Calu3 (cell line): Measurements from ENCODE around the gene NXN. TPM values are rescaled to one million over a fixed set of nuclear protein-coding genes. Genes with fewer than 3 reads are reported as not detected.

ENCODE experiments used
- BruUV-seq: library from RNA; stranded (reverse); fragments of 400-500 nt; replicated peaks from 2 replicates; lab custom pipeline; 2021; lab: Mats Ljungman, UMichigan
- CTCF ChIA-PET: fragments of 300-600 bp; sonication (Branson Sonifier 250); formaldehyde crosslinking; loops from one replicate; lab custom pipeline; 2022; ENCODE audit warnings: antibody characterized with exemption; lab: Charles Lee
- DNase-seq: peaks from one replicate; pipeline ENCODE4 v3.0.0; 2022
- H3K27ac Mint-ChIP-seq: one replicate; pipeline ENCODE4 v1.8.0; 2022; ENCODE audit warnings: mixed read lengths; ENCODE audit not compliant: unreplicated experiment
- H3K27me3 Mint-ChIP-seq: one replicate; pipeline ENCODE4 v1.8.0; 2022; ENCODE audit warnings: mixed read lengths; ENCODE audit not compliant: unreplicated experiment
- H3K36me3 Mint-ChIP-seq: one replicate; pipeline ENCODE4 v1.8.0; 2022; ENCODE audit warnings: mild to moderate bottlenecking, moderate library complexity, mixed read lengths; ENCODE audit not compliant: insufficient read depth, unreplicated experiment
- H3K4me1 Mint-ChIP-seq: one replicate; pipeline ENCODE4 v1.8.0; 2022; ENCODE audit warnings: mild to moderate bottlenecking, low read depth, mixed read lengths; ENCODE audit not compliant: unreplicated experiment
- H3K4me3 Mint-ChIP-seq: one replicate; pipeline ENCODE4 v1.8.0; 2022; ENCODE audit warnings: mild to moderate bottlenecking, low read depth, moderate library complexity, mixed read lengths; ENCODE audit not compliant: unreplicated experiment
- H3K9me3 Mint-ChIP-seq: one replicate; pipeline ENCODE4 v1.8.0; 2022; ENCODE audit warnings: low read depth, mixed read lengths; ENCODE audit not compliant: unreplicated experiment
- intact Hi-C: fragments of 100-400 bp; cut with micrococcal nuclease; formaldehyde crosslinking; loops from one replicate; pipeline ENCODE4 v1.10.0; 2022; ENCODE audit not compliant: unreplicated experiment
- total RNA-seq: library from RNA; stranded (reverse); gene quantifications from 2 replicates; pipeline ENCODE4 v1.2.3, GENCODE V29; 2022
- TF ChIP-seq, protein P1 (sequence below): fragments of 200-600 bp; IDR thresholded peaks from one replicate; pipeline ENCODE4 v1.8.0; 2022; ENCODE audit warnings: antibody characterized with exemption; ENCODE audit not compliant: unreplicated experiment

NXN gene
- total RNA-seq, 1 experiment from 2014 or later: 1.8 TPM

- intact Hi-C loops: no loop called here
- CTCF ChIA-PET: interaction anchor here (0.6 kb wide), 1 partner anchor 78 kb away, joined by 4 read pairs; no protein-coding TSS in a partner anchor
- Mint-ChIP-seq H3K9me3 (no peaks in the 10 kb centered on the region), H3K27ac (peak overlapping the region; percentile 40), H3K4me1 (peaks cover 12% of the 10 kb centered on the region), H3K4me3 (no peak overlapping the region), H3K27me3 (no peaks in the 10 kb centered on the region), H3K36me3 (peaks cover 65% of the 10 kb centered on the region)
- no TSS peak for BruUV-seq
- TF ChIP-seq, protein P1, sequence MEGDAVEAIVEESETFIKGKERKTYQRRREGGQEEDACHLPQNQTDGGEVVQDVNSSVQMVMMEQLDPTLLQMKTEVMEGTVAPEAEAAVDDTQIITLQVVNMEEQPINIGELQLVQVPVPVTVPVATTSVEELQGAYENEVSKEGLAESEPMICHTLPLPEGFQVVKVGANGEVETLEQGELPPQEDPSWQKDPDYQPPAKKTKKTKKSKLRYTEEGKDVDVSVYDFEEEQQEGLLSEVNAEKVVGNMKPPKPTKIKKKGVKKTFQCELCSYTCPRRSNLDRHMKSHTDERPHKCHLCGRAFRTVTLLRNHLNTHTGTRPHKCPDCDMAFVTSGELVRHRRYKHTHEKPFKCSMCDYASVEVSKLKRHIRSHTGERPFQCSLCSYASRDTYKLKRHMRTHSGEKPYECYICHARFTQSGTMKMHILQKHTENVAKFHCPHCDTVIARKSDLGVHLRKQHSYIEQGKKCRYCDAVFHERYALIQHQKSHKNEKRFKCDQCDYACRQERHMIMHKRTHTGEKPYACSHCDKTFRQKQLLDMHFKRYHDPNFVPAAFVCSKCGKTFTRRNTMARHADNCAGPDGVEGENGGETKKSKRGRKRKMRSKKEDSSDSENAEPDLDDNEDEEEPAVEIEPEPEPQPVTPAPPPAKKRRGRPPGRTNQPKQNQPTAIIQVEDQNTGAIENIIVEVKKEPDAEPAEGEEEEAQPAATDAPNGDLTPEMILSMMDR: no peak
- DNase-seq: no peak
These were observed 22.8 kb upstream of the NXN start for GRCh38 chr17:1002412-1002753.

GRCh38 chr17:1001640-1002411 is 22.2 kb upstream of the NXN start:
- no peaks in the 10 kb centered on the region for H3K9me3 Mint-ChIP-seq
- no peaks in the 10 kb centered on the region for H3K27me3 Mint-ChIP-seq
- TF ChIP-seq, protein P1: no peak
- no peak for DNase-seq
- CTCF ChIA-PET: no interaction called here
- H3K36me3 Mint-ChIP-seq: peaks cover 71% of the 10 kb centered on the region
- H3K4me3 Mint-ChIP-seq: no peak overlapping the region
- peak overlapping the region; percentile 40 for H3K27ac Mint-ChIP-seq
- BruUV-seq: no TSS peak
- intact Hi-C loops: no loop called here
- H3K4me1 Mint-ChIP-seq: peaks cover 12% of the 10 kb centered on the region

- CTCF ChIA-PET: no interaction called here
- Mint-ChIP-seq H3K36me3 (peaks cover 72% of the 10 kb centered on the region), H3K27ac (no peak overlapping the region), H3K4me3 (no peak overlapping the region), H3K4me1 (peaks cover 12% of the 10 kb centered on the region), H3K9me3 (no peaks in the 10 kb centered on the region), H3K27me3 (no peaks in the 10 kb centered on the region)
- TF ChIP-seq, protein P1: no peak
- intact Hi-C loops: no loop called here
- no peak for DNase-seq
- no TSS peak for BruUV-seq
These were observed 21.3 kb upstream of the NXN start for GRCh38 chr17:1000597-1001461.

DNA sequence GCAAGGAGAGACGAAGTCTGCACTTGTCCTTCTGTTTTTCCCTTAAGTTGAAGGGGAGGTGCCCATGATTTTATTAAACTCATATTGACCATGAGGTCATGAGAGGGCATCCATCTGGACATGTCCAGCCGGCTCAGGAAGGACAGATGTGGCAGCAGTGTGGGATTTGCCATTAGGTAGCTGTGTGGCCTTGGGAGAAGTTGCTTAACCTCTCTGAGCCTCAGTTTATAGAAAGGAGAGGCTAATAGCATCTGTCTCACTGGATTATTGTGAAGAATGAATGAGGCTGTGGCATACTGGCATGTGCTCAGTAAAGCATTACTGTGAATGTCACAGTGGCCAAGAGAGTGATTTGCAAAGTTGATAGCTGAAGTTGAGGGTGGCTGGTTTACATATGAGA is 18.5 kb upstream of the NXN start:
- intact Hi-C loops: no loop called here
- CTCF ChIA-PET: no interaction called here
- H3K36me3 Mint-ChIP-seq: peaks cover 58% of the 10 kb centered on the region
- peak overlapping the region; percentile 96 for H3K4me3 Mint-ChIP-seq
- H3K27me3 Mint-ChIP-seq: no peaks in the 10 kb centered on the region
- peaks cover 12% of the 10 kb centered on the region for H3K4me1 Mint-ChIP-seq
- H3K27ac Mint-ChIP-seq: no peak overlapping the region
- H3K9me3 Mint-ChIP-seq: no peaks in the 10 kb centered on the region
- no peak for DNase-seq
- no TSS peak for BruUV-seq
- TF ChIP-seq, protein P1: no peak
